NCI-H2196 (cell line): ENCODE results near the gene CCS.
A peak's percentile ranks its signal among the peaks of the same experiment; 100 is the strongest.
"Not testable (repeated sequence)": the region's sequence is repeated elsewhere in the genome, so short reads cannot be mapped to it uniquely, and the experiment has no call there.

Experiments used
- DNase-seq: peaks from one replicate; lab custom pipeline; 2025; ENCODE audit not compliant: unreplicated experiment; lab: John Stamatoyannopoulos, UW

CCS gene

DNA sequence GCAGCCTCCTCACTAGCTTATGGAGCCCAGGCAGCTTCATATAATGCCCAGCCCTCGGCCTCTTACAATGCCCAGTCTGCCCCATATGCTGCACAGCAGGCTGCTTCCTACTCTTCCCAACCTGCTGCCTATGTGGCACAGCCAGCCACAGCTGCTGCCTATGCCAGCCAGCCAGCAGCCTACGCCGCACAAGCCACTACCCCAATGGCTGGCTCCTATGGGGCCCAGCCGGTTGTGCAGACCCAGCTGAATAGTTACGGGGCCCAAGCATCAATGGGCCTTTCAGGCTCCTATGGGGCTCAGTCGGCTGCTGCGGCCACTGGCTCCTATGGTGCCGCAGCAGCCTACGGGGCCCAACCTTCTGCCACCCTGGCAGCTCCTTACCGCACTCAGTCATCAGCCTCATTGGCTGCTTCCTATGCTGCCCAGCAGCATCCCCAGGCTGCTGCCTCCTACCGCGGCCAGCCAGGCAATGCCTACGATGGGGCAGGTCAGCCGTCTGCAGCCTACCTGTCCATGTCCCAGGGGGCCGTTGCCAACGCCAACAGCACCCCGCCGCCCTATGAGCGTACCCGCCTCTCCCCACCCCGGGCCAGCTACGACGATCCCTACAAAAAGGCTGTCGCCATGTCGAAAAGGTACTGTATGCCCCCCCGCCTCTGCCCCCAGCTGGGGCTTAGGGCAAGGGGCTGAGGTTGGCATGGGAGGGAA, 32.2 kb downstream of the CCS start:
- DNase-seq: no peak

DNA sequence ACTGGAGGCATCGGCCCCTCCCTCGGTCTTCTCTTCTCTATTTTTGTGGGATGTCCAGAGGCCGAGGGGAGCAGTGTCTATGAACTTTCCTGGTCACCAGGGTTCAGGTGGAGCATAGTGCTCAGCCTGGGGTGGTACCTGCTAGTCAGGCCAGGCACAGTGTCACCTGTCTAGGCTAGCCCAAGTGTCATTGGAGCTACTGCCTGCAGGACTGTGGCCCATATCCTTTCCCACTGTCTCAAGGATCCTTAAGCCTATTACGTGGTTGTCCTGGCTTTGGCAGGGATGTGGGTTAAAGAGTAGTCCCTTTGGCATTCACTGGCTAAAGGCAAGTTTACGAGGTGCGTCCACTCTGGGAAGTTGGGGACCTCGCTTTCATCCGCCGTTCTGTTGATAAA, 32.8 kb downstream of the CCS start:
- no peak for DNase-seq

DNA sequence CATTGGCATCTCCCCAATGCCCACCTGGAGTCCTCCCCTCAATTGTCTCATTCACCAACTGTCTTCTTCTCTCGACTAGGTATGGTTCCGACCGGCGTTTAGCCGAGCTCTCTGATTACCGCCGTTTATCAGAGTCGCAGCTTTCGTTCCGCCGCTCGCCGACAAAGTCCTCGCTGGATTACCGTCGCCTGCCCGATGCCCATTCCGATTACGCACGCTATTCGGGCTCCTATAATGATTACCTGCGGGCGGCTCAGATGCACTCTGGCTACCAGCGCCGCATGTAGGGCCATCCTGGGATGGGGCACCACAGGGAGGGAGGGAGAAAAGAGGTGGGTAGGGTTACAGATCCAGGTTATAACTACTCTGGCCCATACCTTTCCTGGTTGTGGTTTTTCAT, 33.4 kb downstream of the CCS start:
- no peak for DNase-seq

DNA sequence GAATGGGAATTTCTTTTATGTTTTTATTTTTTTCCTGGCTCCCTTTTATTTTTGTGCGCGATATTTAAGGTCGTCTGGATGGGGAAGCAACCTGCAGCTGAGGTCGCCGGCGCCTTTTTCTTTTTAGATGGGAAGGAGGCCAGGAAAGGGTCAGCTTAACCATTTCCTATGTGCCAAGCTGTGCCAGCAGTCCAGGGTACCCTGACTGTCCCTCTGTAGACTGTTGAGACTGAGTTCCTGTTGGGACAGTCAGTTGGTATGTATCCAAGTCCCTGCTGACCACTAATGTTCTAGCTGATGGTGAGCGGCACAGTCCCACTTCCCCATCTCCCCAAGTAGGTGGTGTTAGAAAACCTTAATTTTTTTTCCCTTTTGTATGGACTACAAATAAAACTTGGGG, 33.9 kb downstream of the CCS start:
- DNase-seq: no peak

DNA sequence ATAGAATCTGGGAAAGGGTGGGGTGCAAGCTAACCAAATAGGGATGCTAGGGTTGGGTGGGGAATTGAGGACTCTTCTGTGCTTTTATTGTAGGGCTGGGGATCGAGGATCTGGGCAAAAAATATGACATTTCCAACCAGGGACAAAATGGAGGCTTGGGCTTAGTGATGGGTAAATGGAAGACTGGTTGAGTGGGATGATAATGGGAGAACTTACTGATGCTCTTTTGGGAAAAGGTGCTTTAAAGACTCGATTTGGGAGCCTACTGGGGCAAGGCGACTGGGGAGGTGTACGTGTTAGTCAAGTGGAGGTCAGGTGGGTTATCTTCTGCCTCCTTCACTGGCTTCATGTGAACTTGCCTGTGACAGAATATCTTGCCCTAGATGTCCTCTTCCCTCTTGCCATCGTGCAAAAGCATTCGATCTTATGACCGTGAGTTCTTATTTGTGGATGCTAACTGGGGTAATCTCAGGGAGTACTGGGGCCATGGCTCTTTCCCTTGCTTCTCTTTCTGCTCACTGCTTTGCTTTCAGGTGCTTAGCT, 35.1 kb downstream of the CCS start:
- no peak for DNase-seq

DNA sequence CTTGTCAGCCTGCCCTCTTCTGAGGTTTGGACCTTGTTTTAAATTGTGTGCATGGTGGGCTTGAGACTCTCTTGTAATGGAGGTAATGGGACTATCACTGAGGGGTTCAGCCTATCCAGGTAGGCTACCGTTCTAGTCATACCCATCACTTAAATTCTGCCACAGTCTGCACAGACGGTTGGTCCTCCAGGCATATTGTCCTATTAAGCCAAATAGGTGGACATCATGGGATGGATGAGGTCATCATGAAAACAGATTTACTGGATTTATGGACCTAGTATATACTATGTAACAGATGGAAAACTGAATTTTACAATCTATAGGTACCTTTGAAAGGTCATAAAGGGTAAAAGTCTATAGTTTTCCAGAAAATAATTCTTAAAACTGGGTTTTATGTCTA, 36.4 kb downstream of the CCS start:
- DNase-seq: no peak

DNA sequence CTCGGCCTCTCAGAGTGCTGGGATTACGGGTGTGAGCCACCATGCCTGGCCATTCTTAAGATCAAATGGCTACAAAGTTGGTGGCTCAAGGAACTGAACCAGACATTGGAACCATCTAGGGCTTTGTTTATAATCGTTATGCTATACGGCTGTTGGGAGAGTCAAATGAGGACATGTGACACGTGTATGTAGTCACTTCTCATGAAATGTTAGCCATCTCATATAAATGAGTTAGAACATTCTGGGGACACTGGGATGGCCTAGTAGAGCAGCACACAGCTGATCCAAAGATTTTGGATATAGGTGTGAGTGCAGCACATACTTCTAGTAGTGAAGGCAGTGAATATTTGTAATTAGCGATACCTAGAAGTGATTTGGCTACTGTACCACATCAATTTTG, 38.9 kb downstream of the CCS start:
- no peak for DNase-seq

DNA sequence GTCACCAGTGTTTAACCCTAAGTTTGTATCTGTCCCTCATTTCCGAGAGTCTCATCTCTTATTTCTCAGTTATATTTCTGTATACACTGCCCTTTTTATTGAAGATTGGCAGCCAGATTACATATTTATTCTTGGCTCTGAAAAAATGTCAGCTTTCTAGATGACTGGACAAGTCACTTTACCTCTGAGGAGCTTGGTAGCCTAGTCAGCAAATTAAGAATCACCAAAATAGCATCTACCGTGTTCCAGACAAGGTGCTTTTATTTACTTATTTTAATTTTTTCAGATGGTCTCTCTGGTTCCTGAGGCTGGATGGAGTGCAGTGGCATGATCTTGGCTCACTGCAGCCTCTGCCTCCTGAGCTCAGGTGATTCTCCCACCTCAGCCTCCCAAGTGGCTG, 40.0 kb downstream of the CCS start:
- no peak for DNase-seq

DNA sequence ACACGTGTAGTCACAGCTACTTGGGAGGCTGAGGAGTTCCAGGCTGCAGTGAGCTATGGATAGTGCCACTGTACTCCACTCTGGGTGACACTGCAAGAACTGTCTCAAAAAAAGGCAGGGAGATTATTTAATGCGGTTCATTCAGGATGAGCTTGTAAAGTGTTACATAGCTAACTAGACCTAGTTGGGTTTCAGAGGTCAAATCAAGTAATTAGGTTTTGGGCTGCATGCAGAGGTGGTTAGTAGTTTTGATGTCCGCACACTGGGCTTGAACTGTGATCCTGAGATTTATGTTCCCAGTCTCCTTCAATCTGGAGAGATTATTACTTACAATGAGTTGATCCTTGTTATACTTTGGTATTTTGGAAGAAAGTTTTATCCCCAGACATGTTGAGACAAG, 43.4 kb downstream of the CCS start:
- DNase-seq: no peak

DNA sequence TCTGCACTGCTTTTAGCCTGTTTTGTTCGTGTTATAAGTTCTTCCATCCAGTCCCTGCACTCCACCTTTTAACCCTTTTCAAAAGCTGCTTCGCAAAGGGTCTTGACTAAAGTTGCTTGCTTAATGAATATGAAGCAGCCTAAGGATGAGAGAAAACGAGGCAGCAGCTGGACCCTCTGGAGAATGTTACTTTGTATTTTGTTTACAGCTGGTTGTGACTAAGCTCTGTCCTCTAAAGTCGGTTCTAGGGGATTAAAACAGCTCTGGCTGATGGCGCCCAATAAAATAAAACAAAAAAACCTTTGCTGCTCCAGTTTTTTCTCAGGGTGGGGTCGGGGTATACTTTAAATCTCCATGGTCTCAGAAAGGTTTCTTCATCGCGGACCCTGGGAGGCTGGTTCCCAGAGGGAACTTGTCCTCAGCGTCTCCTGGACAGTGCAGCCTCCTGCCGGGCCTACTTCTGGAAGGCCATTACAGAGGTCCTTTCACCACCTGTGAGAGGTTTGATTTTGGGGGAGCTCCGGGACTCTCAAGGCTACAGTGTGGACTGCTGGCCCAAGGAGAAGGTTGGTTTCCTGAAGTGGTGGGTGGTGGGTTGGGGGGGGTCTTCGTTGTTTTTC, 44.7 kb downstream of the CCS start:
- DNase-seq: no peak

DNA sequence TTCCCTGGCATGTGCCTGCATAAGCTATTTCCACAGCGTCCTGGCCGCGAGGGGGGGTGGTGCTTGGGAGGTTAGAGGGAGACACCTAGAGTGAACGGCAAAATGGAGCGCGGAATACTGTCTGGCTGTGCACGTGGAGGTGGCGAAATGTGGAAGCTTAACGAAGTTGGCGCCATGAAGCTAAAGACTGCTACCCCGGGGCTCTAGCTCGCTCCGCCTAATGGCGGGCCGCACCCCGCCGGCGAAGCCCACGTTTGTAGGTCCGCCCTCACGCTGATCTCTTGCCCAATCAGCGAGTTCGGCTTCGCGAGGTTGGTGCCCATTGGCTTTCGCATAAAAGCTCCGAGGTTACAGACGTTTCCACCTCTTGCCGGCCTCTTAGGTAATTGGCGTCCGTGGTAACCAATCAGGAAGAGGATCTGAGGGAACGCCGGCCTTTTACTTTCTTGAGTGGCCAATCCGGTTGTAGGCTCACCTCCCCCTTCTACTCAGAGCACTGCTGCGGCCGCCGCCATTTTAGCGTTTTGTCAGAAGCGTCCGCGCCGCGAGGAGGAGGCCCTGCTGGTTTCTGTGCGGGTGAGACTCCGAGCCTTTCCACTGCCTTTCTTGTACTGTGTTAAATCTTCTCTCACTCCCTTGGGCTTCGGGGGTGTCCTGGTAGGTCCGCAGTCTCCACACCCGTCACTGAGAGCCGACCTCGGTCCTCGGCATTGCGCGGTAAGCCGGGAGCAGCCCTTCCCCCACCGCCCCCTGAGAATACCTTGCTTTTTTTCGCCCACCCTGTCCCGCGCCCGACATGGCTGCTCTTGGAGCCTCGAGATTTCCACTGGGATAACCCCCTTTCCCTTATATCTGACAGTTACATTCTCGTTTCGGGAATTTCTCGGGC, 45.4 kb downstream of the CCS start, which contains the start of gene RBM4:
RBM4 (plus strand) TSS at position 527 of the 889 bp plus-strand sequence. CDS start 1,009 bp downstream, outside the sequence.
- peak; percentile 99 for DNase-seq

DNA sequence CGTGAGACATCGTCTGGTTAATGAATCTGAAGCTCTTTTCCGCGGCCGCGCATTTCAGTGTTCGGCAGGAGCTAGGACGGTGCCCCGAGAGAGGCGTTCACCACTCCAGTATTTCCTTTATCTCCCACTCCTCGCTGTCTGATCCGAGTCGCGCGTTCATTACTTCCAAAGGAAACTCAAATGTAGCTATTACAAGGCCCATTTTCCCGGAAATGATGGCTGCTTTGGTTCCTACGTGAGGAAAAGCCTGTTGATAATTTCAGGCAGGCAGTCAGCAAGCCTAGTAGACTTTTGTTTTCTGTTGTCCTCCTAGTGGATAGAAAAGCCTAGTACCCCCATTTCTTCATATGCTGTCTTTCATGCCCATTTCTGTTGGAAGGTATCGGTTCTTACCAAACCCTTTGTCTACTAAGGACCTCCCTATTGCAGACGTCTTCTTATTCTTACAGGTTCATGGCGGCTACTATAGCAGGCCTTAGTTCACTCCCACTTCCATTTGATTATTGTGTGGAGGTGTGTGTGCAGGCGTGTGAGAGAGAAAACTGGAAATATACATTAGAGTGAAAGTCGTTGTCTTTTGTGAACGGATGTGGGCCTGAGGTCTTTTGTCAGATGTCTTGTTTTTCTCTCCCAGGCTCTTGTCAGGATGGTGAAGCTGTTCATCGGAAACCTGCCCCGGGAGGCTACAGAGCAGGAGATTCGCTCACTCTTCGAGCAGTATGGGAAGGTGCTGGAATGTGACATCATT, 46.3 kb downstream of the CCS start:
- no peak for DNase-seq

DNA sequence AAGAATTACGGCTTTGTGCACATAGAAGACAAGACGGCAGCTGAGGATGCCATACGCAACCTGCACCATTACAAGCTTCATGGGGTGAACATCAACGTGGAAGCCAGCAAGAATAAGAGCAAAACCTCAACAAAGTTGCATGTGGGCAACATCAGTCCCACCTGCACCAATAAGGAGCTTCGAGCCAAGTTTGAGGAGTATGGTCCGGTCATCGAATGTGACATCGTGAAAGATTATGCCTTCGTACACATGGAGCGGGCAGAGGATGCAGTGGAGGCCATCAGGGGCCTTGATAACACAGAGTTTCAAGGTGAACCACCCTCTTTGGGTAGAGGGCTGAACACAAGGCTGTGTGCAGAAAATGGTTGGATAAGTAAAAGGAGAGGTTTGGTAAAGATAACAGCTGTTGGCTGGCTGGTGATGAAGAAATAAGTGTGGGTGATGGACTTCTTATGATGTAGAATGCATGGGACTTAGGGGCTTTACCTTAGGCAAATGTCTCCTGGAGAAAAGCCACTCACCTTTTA, 46.9 kb downstream of the CCS start:
- not testable (repeated sequence) for DNase-seq

DNA sequence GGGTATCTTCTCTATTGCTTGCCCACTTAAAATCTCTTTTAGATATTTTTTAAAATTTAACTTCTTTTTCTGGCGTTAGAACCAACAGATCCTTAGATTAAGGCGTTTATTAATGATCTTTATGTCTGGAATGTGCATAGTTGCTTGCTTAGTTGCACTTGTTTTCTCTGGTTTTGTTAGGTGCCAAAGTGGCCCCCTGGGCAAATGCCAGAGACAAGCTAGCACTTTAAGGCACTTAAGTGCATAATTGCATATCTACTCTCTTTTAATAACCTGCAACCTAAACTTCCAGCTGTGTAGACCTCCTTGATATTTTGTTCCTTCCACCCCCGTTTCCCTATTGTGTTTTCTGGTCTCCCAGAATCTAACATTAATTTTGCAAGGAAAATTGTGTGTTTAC, 48.8 kb downstream of the CCS start:
- no peak for DNase-seq

DNA sequence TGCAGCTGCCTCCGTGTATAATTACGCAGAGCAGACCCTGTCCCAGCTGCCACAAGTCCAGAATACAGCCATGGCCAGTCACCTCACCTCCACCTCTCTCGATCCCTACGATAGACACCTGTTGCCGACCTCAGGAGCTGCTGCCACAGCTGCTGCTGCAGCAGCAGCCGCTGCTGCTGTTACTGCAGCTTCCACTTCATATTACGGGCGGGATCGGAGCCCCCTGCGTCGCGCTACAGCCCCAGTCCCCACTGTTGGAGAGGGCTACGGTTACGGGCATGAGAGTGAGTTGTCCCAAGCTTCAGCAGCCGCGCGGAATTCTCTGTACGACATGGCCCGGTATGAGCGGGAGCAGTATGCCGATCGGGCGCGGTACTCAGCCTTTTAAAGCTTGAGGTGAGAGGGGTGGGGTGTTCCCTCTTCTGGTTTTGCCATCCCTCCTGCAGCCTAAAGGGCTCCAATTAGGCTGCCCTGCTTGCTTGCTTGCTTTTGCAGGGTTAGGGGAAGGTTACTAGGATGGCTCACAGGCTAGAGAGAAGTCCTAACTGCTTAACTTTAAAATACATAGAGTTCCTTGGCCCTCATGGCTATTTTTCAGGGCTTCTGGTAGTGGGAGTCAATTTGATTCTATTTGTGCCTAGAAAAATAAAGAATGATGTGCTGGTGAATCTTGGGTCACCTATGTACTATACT, 50.9 kb downstream of the CCS start:
- DNase-seq: no peak

DNA sequence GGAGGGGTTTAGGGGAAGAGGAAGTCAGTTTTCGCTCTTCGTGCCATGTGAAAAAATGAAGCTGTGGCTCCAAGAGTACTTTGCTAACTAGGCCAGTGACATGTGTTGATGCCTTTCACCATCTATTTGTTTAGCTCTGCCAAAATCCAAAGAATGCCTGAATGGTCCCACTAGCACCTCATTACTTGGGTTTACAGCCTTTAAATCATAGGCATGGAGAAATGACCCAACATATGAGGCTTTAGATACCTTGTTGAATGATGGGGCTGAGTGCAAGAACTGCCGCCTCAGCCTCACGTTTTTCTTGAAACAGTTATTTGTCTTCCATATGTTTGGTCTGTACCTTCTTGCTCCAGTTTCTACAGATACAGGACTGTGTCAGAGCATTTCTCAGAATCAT, 53.8 kb downstream of the CCS start:
- DNase-seq: no peak

DNA sequence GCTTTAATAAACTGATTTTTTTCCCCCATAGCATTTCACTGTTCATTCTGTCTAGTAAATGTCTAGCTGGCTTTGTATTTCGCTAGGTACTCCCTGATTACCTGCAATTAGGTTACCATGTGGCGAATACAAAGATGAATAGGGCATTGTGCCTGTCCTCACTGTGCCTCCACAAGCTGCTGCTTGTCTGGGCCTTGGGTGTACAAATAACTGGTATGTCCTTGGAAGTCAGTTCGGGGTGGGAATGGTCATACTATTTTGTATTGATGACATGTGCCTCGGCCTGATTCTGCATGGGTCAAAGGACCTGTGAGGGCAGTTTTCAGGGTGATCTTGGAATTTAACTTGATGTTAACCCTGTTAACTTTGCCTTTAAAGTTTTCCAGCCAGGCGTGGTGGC, 56.9 kb downstream of the CCS start:
- DNase-seq: no peak

DNA sequence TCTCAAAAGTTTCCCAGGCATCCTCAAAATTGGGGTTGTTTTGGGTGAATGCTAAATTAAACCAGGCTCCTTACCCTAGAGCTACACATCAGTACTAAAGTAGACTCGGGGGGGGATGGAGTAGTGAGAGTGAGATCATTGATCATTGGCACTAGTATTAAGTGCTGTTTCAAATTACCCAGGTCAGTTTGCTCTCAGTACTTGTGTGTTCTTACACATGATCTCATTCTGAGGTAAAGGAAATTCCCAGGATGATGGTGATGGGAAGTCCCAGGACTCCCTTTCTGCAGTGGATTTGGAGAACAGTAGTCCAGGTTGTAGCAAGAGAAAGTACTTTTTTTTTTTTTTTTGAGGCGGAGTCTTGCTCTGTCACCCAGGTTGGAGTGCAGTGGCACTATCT, 58.0 kb downstream of the CCS start:
- no peak for DNase-seq

DNA sequence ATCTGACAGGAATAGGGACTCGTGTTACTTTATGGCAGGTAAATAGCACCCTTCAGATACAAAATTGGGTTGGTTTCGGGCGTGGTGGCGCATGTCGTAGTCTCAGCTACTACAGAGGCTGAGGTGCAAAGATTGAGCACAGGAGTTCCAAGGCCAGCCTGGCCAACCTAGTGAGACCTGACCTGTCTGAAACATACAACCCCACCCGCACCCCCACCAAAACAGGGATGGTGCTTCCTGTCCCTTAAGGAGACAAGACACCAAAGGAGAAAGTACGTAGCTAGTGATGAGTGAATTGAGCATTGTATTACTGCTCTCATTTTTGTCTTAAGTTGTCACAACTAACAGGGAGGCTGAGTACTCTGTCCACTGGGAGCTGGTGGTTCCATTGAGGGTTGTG, 59.7 kb downstream of the CCS start:
- no peak for DNase-seq

DNA sequence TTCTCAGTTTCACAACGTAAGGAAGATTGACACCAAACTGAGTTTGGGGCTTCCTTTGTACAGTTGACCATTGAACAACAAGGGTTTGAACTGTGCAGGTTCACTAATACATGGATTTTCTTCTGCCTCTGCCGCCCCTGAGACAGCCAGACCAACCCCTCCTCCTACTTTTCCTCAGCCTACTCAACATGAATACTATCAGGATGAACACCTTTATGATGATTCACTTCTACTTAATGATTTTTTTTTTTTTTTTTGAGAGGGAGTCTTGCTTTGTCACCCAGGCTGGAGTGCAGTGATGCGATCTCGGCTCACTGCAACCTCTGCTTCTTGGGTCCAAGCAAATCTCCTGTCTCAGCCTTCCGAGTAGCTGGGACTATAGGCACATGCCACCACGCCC, 60.1 kb downstream of the CCS start:
- DNase-seq: no peak
